Small intestine (tissue), 7 donors: ENCODE measurements around the gene ACOT7. TPM values are rescaled to one million over a fixed set of nuclear protein-coding genes. Genes with fewer than 3 reads are reported as not detected.
"Not testable (repeated sequence)": the region's sequence is repeated elsewhere in the genome, so short reads cannot be mapped to it uniquely, and the experiment has no call there.

ENCODE experiments used
- DNase-seq, 2 donors: peaks; one replicate each; pipeline versions ENCODE4 v3.0.0 to v3.0.0-alpha.2; 2013
- FAIRE-seq: peaks from 2 replicates; lab custom pipeline; 2012; peaks lifted over from hg19 to GRCh38; lab: Jason Lieb, UNC
- H3K27ac ChIP-seq, 3 donors: one replicate each; pipeline ENCODE4 v1.5.1; 2013; ENCODE audit warnings: low read length in 2 of 3, mild to moderate bottlenecking in 2 of 3, control low read depth in 1 of 3, inconsistent platforms in 1 of 3, low read depth in 1 of 3, moderate library complexity in 1 of 3
- H3K27me3 ChIP-seq, 3 donors: one replicate each; pipeline ENCODE4 v1.6.1; 2013; ENCODE audit warnings: low read length in 3 of 3, inconsistent platforms in 1 of 3; ENCODE audit not compliant: control insufficient read depth in 3 of 3, insufficient read depth in 3 of 3
- H3K36me3 ChIP-seq, 3 donors: one replicate each; pipeline ENCODE4 v1.6.1; 2013; ENCODE audit warnings: low read length in 3 of 3, inconsistent platforms in 1 of 3, low read depth in 1 of 3, mild to moderate bottlenecking in 1 of 3, moderate library complexity in 1 of 3; ENCODE audit not compliant: control insufficient read depth in 3 of 3, insufficient read depth in 2 of 3
- H3K4me1 ChIP-seq, 3 donors: one replicate each; pipeline ENCODE4 v1.6.1; 2013; ENCODE audit warnings: low read length in 2 of 3, inconsistent platforms in 1 of 3, low read depth in 1 of 3, mild to moderate bottlenecking in 1 of 3, moderate library complexity in 1 of 3; ENCODE audit not compliant: control insufficient read depth in 3 of 3, insufficient read depth in 2 of 3
- H3K4me3 ChIP-seq, 3 donors: one replicate each; pipeline ENCODE4 v1.5.1; 2013; ENCODE audit warnings: low read length in 3 of 3, control low read depth in 1 of 3, inconsistent platforms in 1 of 3, low read depth in 1 of 3, mild to moderate bottlenecking in 1 of 3, moderate library complexity in 1 of 3
- H3K9me3 ChIP-seq, 2 donors: one replicate each; pipeline ENCODE4 v1.6.1; 2013; ENCODE audit warnings: low read depth in 1 of 2, low read length in 1 of 2; ENCODE audit not compliant: control insufficient read depth in 2 of 2, insufficient read depth in 1 of 2
- WGBS, 3 donors: extraction: QIAGEN DNeasy Blood & Tissue Kit; methylation state at CpG; one replicate each; pipeline ENCODE4 v1.1.7; 2013; 5-methylcytosine and 5-hydroxymethylcytosine counted together
- polyA plus RNA-seq, 4 donors: library from polyadenylated mRNA; stranded (reverse) in 3 of 4; unstranded in 1 of 4; fragments of 200-250 nt in 3 of 4; fragments of 120-200 nt in 1 of 4; gene quantifications; one replicate each; pipeline versions ENCODE4 v1.2.1 to v1.2.3, GENCODE V29; 2013
- donor health status: healthy with polysubstance abuse.
- donor health status: control.
- donor health status: control.
- donor health status: Bipolar disorder and iron deficiency.
- donor health status: healthy.

ACOT7 gene
- polyA plus RNA-seq, 4 donors = 20.3 to 93.8 (median 73.7) TPM

DNA sequence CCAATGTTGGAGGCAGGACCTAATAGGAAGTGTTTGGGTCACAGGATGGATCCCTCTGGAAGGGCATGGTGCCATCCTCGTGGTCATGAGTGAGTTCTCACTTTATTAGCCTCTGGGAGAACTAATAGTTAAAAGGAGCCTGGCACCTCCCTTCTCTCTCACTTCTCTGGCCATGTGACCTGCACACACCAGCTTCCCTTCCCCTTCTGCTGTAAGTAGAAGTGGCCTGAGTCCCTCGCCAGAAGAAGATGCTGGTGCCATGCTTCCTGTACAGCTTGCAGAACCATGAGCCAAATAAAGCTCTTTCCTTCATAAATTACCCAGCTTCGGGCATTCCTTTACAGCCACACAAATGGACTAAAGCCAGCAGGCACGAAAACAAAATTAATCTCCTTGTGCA is 23.6 kb downstream of the ACOT7 start:
- peaks cover 0 to 17% of the 10 kb centered on the region in 2 donors for H3K9me3 ChIP-seq
- DNase-seq (no peak), FAIRE-seq (no peak)
- peaks cover 0 to 3% (median 0%) of the 10 kb centered on the region in 3 donors for H3K36me3 ChIP-seq
- H3K4me3 ChIP-seq = no peak overlapping the region
- no peak overlapping the region for H3K27ac ChIP-seq
- no peaks in the 10 kb centered on the region for H3K4me1 ChIP-seq
- H3K27me3 ChIP-seq = no peaks in the 10 kb centered on the region
- 67 to 75% (median 72%) methylated on average over 4 of the region's 4 CpGs for WGBS, 3 donors

DNA sequence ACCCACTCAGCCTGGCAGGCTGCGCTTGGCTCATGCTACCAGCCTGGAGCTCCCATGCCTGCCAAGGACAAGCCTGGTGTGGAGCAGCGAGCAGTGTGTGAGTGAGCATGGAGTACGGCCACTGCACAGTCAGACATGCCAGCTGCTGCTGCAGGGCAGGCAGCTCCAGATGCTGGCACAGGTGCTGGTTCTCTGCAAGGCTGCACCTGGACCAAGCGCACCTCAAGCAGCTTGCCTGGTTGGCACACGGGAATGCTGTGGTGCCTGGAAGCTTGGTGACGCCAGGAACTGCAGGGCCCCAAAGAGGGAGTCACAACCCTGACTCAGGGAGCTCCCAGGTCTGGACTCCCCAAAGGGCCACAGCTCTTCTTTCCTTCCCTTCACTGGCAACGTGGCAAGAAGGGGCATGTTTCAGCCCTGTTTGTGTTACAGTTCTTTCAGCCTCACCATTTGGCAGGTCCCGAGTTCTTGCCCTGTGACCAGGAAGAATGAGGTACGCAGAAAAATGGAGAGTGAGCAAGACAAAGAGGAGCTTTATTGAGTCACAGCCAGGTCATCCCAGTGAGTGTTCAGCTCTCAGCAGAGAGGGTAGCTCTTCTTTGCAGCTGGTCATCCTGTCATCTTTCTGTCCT is 26.1 kb downstream of the ACOT7 start:
- Histone ChIP-seq H3K4me1 (peaks cover 0 to 3% (median 0%) of the 10 kb centered on the region in 3 donors), H3K4me3 (no peak overlapping the region), H3K36me3 (peaks cover 0 to 3% (median 0%) of the 10 kb centered on the region in 3 donors), H3K27ac (no peak overlapping the region), H3K9me3 (peaks cover 0 to 30% of the 10 kb centered on the region in 2 donors), H3K27me3 (no peaks in the 10 kb centered on the region)
- FAIRE-seq (no peak), DNase-seq (no peak)
- 96 to 97% (median 96%) methylated on average over 9 of the region's 9 CpGs for WGBS, 3 donors

DNA sequence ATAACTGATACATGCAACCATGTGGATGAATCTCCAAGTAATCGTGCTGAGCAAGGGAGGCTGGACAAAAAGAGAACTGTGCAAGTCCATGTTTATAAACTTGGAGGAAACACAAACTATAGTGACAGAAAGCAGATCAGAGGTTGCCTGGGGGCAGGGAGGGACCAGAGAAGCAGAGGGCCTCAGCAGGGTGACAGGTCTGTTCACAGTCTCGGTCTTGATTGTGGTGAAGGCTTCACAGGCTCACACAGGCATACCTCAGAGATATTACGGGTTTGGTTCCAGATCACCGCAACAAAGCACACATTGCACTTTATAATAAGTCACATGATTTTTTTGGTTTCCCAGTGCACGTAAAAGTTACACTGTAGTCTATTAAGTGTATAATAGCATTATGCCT is 28.5 kb downstream of the ACOT7 start:
- DNase-seq = peak in 1 of 2 donors; percentile 58
- FAIRE-seq = no peak
- WGBS, 3 donors = 67 to 80% (median 76%) methylated on average over 5 of the region's 5 CpGs
- Histone ChIP-seq H3K27ac (no peak overlapping the region), H3K4me1 (peaks cover 3 to 27% (median 8%) of the 10 kb centered on the region in 3 donors), H3K4me3 (no peak overlapping the region), H3K27me3 (no peaks in the 10 kb centered on the region), H3K36me3 (peaks cover 0 to 3% (median 0%) of the 10 kb centered on the region in 3 donors), H3K9me3 (peaks cover 0 to 30% of the 10 kb centered on the region in 2 donors)

DNA sequence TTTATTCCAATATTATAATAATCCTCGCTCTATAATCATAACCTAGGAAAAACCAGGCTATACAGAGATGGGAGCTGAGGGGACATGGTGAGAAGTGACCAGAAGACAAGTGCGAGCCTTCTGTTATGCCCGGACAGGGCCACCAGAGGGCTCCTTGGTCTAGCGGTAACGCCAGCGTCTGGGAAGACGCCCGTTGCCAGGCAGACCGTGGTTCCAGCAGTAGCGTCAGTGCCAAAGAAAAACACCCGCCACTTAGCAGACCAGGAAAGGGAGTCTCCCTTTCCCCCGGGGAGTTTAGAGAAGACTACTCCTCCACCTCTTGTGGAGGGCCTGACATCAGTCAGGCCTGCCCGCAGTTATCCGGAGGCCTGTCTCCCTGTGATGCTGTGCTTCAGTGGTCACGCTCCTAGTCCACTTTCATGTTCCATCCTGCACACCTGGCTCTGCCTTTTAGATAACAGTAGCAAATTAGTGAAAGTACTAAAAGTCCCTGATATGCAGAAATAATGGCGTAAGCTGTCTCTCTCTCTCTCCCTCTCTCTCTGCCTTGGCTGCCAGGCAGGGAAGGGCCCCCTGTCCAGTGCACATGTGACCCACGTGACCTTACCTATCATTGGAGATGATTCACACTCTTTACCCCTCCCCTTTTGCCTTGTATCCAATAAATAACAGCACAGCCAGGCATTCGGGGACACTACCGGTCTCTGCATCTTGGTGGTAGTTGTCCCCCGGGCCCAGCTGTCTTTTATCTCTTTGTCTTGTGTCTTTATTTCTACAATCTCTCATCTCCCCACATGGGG is 30.3 kb downstream of the ACOT7 start:
- not testable (repeated sequence) for FAIRE-seq, H3K27ac ChIP-seq, H3K27me3 ChIP-seq, H3K36me3 ChIP-seq, H3K4me3 ChIP-seq
- DNase-seq = peak in 1 of 2 donors; percentile 61
- H3K9me3 ChIP-seq = peaks cover 0 to 29% of the 10 kb centered on the region in 2 donors
- WGBS, 3 donors = 38 to 48% (median 45%) methylated on average over 20 of the region's 20 CpGs
- peaks cover 8 to 43% (median 14%) of the 10 kb centered on the region in 3 donors for H3K4me1 ChIP-seq

DNA sequence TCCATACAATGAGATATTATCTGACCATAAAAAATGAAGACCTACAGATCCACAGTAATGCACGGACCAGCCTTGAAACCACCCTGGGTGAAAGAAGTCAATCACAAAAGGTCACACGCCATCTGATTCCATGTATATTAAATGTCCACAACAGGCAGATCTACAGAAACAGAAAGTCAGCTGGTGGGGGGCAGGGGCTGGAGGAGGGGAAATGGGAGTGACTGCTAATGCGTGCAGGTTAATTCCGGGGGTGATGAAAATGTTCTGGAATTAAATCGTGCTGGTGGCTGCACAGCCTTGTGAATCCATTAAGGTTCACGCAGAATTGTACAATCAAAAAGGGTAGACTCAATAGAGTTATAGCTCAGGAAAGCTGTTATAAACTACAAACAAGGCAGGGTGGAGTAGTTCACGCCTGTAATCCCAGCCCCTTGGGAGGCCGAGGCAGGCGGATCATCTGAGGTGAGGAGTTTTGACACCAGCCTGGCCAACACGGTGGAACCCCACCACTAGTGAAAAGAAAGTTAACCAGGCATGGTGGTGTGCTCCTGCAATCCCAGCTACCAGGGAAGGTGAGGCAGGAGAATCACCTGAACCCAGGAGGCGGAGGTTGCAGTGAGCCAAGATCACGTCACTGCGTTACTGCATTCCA is 32.3 kb downstream of the ACOT7 start:
- FAIRE-seq = no peak
- whole genome bisulfite sequencing, 3 donors = 47 to 67% (median 62%) methylated on average over 13 of the region's 13 CpGs
- peaks cover 12 to 57% (median 17%) of the 10 kb centered on the region in 3 donors for H3K4me1 ChIP-seq
- no peaks in the 10 kb centered on the region for H3K27me3 ChIP-seq
- no peaks in the 10 kb centered on the region for H3K36me3 ChIP-seq
- H3K4me3 ChIP-seq = no peak overlapping the region
- peak overlapping the region in 2 of 3 donors; percentile 45 to 60 for H3K27ac ChIP-seq
- H3K9me3 ChIP-seq = peaks cover 0 to 17% of the 10 kb centered on the region in 2 donors
- DNase-seq = no peak

DNA sequence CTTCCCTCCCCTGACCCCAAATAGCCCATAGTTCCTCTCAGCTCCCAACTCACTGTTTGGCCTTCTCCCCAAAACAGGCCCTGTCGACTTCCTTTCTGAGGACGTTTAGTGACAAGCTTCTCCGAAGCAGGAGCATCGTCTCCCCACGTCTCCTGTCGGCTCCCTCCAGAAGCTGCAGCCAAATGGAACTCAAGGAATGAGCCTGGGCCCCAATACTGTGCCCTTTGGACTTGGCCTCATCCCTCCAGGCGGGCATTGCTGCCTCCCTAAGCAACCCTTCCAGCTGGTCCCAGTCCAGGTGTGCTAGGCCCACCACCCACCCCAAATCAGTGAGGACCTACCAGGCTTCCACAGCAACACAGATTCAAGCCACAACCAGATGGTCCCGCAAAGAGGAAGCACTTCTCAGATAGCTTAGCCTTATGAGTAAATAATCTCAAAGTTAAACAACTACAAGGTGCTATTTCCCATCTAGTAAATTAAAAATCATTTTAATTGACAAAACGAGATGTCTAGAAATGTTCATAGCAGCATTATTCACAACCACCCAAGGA is 33.0 kb downstream of the ACOT7 start:
- Histone ChIP-seq H3K36me3 (peaks cover 0 to 3% (median 0%) of the 10 kb centered on the region in 3 donors), H3K9me3 (peaks cover 0 to 15% of the 10 kb centered on the region in 2 donors), H3K4me1 (peaks cover 12 to 57% (median 17%) of the 10 kb centered on the region in 3 donors), H3K27ac (peak overlapping the region; percentile 80 to 96 (median 95)), H3K4me3 (peak overlapping the region in 1 of 3 donors; percentile 52), H3K27me3 (no peaks in the 10 kb centered on the region)
- DNase-seq (peak; percentile 80 to 82), FAIRE-seq (no peak)
- 16 to 46% (median 31%) methylated on average over 9 of the region's 9 CpGs for WGBS, 3 donors

DNA sequence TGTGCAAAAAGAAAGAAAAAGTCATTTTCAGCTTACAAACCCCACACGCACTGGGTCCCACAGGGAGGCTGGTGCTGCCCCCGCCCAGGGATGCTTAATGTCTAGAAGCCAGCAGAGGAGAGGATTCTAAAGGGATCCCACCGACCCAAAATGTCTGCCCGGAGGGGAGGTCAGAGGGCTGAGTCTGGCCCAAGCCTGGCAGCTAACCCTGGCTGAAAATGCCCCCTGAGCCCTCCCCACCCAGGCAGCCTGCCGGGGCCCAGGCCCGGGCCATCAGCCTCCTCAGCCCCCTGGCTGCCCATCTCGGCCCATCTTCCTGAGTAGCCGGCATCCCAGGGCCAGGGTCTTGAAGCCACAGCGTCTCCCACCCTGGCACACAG is 33.5 kb downstream of the ACOT7 start:
- peaks cover 0 to 4% (median 0%) of the 10 kb centered on the region in 3 donors for H3K36me3 ChIP-seq
- FAIRE-seq (no peak), DNase-seq (no peak)
- no peaks in the 10 kb centered on the region for H3K27me3 ChIP-seq
- H3K27ac ChIP-seq = peak overlapping the region; percentile 80 to 96 (median 95)
- peaks cover 0 to 14% of the 10 kb centered on the region in 2 donors for H3K9me3 ChIP-seq
- H3K4me3 ChIP-seq = peak overlapping the region in 1 of 3 donors; percentile 52
- peaks cover 12 to 57% (median 17%) of the 10 kb centered on the region in 3 donors for H3K4me1 ChIP-seq
- WGBS, 3 donors = 13 to 48% (median 36%) methylated on average over 9 of the region's 9 CpGs
